ENCODE data around the gene ARHGAP15. TPM values are rescaled to one million over a fixed set of nuclear protein-coding genes. Genes with fewer than 3 reads are reported as not detected.

The ARHGAP15 gene
- total RNA-seq, 1 donor from 2014 or later = 54.1 TPM

- Mint-ChIP-seq H3K36me3 (ENCODE audit: low read depth) (peaks cover 42% of the 10 kb centered on the region), H3K4me1 (ENCODE audit: low read depth) (peaks cover 45% of the 10 kb centered on the region), H3K9me3 (peaks cover 13% of the 10 kb centered on the region), H3K4me3 (ENCODE audit: low read depth) (no peak overlapping the region), H3K27me3 (ENCODE audit: low read depth) (no peaks in the 10 kb centered on the region), H3K27ac (peak overlapping the region; percentile 81)
- intact Hi-C loops (cut with micrococcal nuclease) = loop anchor here (2.0 kb wide), 1 partner anchor 18 kb away; no protein-coding TSS in a partner anchor
- DNase-seq (ENCODE audit: low spot score) = no peak
Measured at GRCh38 chr2:143263066-143263625, 133.9 kb downstream of the ARHGAP15 start.

GRCh38 chr2:143264851-143265250 lies 135.6 kb downstream of the ARHGAP15 start:
- no peak overlapping the region for H3K27ac Mint-ChIP-seq
- no peak overlapping the region for H3K4me3 Mint-ChIP-seq (ENCODE audit: low read depth)
- H3K27me3 Mint-ChIP-seq (ENCODE audit: low read depth) = no peaks in the 10 kb centered on the region
- H3K9me3 Mint-ChIP-seq = peaks cover 13% of the 10 kb centered on the region
- intact Hi-C loops (cut with micrococcal nuclease) = no loop called here
- no peak for DNase-seq (ENCODE audit: low spot score)
- H3K36me3 Mint-ChIP-seq (ENCODE audit: low read depth) = peaks cover 46% of the 10 kb centered on the region
- H3K4me1 Mint-ChIP-seq (ENCODE audit: low read depth) = peaks cover 30% of the 10 kb centered on the region

- Mint-ChIP-seq H3K27ac (no peak overlapping the region), H3K4me1 (ENCODE audit: low read depth) (peaks cover 37% of the 10 kb centered on the region), H3K27me3 (ENCODE audit: low read depth) (no peaks in the 10 kb centered on the region), H3K36me3 (ENCODE audit: low read depth) (peaks cover 17% of the 10 kb centered on the region), H3K4me3 (ENCODE audit: low read depth) (no peak overlapping the region), H3K9me3 (no peaks in the 10 kb centered on the region)
- no peak for DNase-seq (ENCODE audit: low spot score)
- intact Hi-C loops (cut with micrococcal nuclease) = loop anchor here (2.0 kb wide), 1 partner anchor 17 kb away; no protein-coding TSS in a partner anchor
Measured at GRCh38 chr2:143279672-143280071, 150.5 kb downstream of the ARHGAP15 start.

- H3K36me3 Mint-ChIP-seq (ENCODE audit: low read depth) = peaks cover 17% of the 10 kb centered on the region
- peaks cover 36% of the 10 kb centered on the region for H3K4me1 Mint-ChIP-seq (ENCODE audit: low read depth)
- no peaks in the 10 kb centered on the region for H3K9me3 Mint-ChIP-seq
- intact Hi-C loops (cut with micrococcal nuclease) = loop anchor here (2.0 kb wide), 1 partner anchor 17 kb away; no protein-coding TSS in a partner anchor
- no peak for DNase-seq (ENCODE audit: low spot score)
- no peak overlapping the region for H3K27ac Mint-ChIP-seq
- H3K4me3 Mint-ChIP-seq (ENCODE audit: low read depth) = no peak overlapping the region
- no peaks in the 10 kb centered on the region for H3K27me3 Mint-ChIP-seq (ENCODE audit: low read depth)
Measured at GRCh38 chr2:143280097-143280757, 151.0 kb downstream of the ARHGAP15 start.

DNA sequence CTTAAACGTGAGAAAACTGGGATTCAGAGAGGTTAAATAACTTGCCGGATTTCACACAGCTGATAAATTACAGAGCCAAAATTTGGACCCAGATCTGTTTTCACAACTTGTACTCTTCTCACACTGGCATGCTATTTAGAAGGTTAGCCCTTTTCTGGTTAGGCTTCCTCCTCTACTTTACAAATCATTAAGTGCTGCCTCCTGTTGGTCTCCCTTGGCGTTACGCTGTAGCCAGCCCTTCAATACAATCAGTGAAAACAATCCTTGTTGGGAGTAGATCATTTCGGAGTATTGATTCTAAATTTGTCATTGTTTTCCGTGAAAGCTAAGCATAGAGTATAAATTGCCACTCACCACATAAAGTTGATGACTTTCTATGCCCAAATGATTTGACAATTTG lies 153.5 kb downstream of the ARHGAP15 start:
- no peak overlapping the region for H3K4me3 Mint-ChIP-seq (ENCODE audit: low read depth)
- H3K4me1 Mint-ChIP-seq (ENCODE audit: low read depth) = peaks cover 20% of the 10 kb centered on the region
- H3K36me3 Mint-ChIP-seq (ENCODE audit: low read depth) = peaks cover 13% of the 10 kb centered on the region
- H3K27me3 Mint-ChIP-seq (ENCODE audit: low read depth) = no peaks in the 10 kb centered on the region
- no peak for DNase-seq (ENCODE audit: low spot score)
- H3K27ac Mint-ChIP-seq = no peak overlapping the region
- intact Hi-C loops (cut with micrococcal nuclease) = loop anchor here (2.0 kb wide), 1 partner anchor 248 kb away; no protein-coding TSS in a partner anchor
- H3K9me3 Mint-ChIP-seq = no peaks in the 10 kb centered on the region

- Mint-ChIP-seq H3K27ac (no peak overlapping the region), H3K36me3 (ENCODE audit: low read depth) (peaks cover 13% of the 10 kb centered on the region), H3K9me3 (no peaks in the 10 kb centered on the region), H3K4me1 (ENCODE audit: low read depth) (peaks cover 17% of the 10 kb centered on the region), H3K4me3 (ENCODE audit: low read depth) (no peak overlapping the region), H3K27me3 (ENCODE audit: low read depth) (no peaks in the 10 kb centered on the region)
- DNase-seq (ENCODE audit: low spot score) = no peak
- intact Hi-C loops (cut with micrococcal nuclease) = no loop called here
Measured at GRCh38 chr2:143284087-143284675, 155.0 kb downstream of the ARHGAP15 start.

DNA sequence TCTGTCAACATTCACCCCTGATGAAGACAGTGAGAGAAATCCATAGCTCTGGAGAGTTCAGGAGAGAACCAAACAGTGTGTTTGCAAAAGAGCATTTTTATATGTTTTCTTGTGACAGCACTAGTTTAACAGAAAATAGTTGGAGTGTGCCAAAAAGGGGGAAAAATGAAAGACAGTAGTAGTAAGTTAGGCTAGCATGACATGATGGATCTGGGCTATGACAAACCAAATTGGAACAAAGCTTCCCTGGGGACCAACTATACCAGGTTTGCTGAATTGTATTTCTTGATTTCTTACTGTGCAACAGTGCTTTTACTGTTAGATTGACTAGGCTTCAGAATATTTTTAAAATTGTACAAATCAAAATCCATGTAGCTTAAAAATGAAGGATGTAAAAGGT lies 159.8 kb downstream of the ARHGAP15 start:
- Mint-ChIP-seq H3K36me3 (ENCODE audit: low read depth) (peaks cover 6% of the 10 kb centered on the region), H3K4me3 (ENCODE audit: low read depth) (no peak overlapping the region), H3K4me1 (ENCODE audit: low read depth) (peaks cover 4% of the 10 kb centered on the region), H3K27ac (no peak overlapping the region), H3K9me3 (no peaks in the 10 kb centered on the region), H3K27me3 (ENCODE audit: low read depth) (no peaks in the 10 kb centered on the region)
- intact Hi-C loops (cut with micrococcal nuclease) = no loop called here
- DNase-seq (ENCODE audit: low spot score) = no peak

DNA sequence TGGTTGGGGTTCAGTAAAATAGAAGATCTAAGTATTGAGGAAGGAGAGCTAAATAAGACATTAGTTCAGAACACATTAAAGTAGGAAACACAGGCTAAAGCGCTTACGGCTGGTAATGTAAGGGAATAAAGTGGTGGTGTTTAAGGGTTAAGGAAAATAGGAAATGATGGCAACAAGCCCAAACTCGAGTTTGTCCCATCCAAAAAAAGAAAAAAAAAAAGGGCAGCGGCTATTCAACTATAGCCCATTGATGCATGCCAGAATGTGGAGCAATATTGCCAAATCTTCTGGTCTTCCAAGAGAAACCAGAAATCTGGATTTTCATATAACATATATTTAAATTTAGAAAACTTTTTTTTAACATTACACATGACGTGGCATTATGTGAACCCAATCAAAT lies 161.0 kb downstream of the ARHGAP15 start:
- Mint-ChIP-seq H3K36me3 (ENCODE audit: low read depth) (peaks cover 8% of the 10 kb centered on the region), H3K4me1 (ENCODE audit: low read depth) (peaks cover 4% of the 10 kb centered on the region), H3K27ac (no peak overlapping the region), H3K27me3 (ENCODE audit: low read depth) (no peaks in the 10 kb centered on the region), H3K4me3 (ENCODE audit: low read depth) (no peak overlapping the region), H3K9me3 (no peaks in the 10 kb centered on the region)
- DNase-seq (ENCODE audit: low spot score) = no peak
- intact Hi-C loops (cut with micrococcal nuclease) = no loop called here

DNA sequence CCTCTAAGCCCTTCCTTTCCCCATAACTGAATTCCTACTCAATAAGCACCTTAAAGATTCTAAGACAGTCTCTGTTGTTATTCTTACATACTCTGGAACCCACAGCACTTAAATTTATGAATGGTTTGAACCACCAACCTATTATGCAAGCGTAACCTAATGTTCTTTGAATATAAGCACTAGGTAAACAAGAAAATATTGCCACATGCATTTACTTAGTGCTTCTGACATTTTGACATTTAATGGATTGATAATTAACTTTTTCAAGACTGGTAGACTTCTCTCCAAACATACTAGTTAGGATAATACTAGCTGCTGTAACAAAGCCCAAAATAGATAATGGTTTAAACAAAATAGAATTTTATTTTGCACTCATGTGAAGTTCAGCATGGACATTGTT lies 164.8 kb downstream of the ARHGAP15 start:
- Mint-ChIP-seq H3K36me3 (ENCODE audit: low read depth) (peaks cover 20% of the 10 kb centered on the region), H3K9me3 (no peaks in the 10 kb centered on the region), H3K4me3 (ENCODE audit: low read depth) (no peak overlapping the region), H3K27ac (no peak overlapping the region), H3K4me1 (ENCODE audit: low read depth) (peaks cover 17% of the 10 kb centered on the region), H3K27me3 (ENCODE audit: low read depth) (no peaks in the 10 kb centered on the region)
- DNase-seq (ENCODE audit: low spot score) = no peak
- intact Hi-C loops (cut with micrococcal nuclease) = no loop called here

DNA sequence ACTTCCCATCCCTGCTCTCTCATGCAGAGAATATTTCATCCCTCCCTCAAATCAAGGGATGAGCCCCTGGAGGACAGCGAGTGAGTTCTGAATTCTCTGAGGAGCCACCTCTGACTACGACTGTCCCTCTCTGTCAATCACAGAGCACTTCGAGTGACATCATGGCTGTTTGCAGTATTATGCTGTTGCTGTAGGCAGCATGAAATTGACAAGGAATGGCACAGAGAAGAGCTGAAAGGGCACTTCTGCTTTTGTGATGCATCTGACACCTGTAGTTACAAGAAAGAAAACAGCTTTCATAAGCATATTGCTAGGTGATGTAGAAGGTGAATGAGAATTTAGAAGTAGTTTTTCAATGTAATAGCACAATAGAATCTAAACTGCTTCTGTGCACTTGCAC lies 166.9 kb downstream of the ARHGAP15 start:
- intact Hi-C loops (cut with micrococcal nuclease) = no loop called here
- Mint-ChIP-seq H3K36me3 (ENCODE audit: low read depth) (peaks cover 21% of the 10 kb centered on the region), H3K4me3 (ENCODE audit: low read depth) (no peak overlapping the region), H3K27me3 (ENCODE audit: low read depth) (no peaks in the 10 kb centered on the region), H3K27ac (no peak overlapping the region), H3K9me3 (no peaks in the 10 kb centered on the region), H3K4me1 (ENCODE audit: low read depth) (peaks cover 15% of the 10 kb centered on the region)
- no peak for DNase-seq (ENCODE audit: low spot score)

DNA sequence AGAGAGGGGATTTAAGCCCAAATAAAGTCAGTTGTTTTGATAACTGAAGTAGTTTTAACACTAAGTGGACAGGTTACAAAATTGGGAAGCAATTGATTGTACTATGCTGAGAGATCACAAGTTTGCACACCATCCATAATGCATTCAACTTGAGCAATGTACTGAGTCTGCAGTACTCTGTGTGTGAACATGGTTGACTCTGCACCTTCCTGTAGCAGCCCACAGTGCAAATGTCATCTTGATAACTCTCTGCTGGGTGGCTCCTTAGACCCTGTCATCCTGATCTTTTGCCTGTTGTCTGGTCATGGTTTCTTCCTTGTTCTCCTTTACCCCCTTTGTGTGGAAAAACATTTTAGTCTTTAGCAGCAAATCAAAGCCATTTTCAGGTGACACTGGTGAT lies 168.0 kb downstream of the ARHGAP15 start:
- no peak overlapping the region for H3K4me3 Mint-ChIP-seq (ENCODE audit: low read depth)
- no peak for DNase-seq (ENCODE audit: low spot score)
- no peaks in the 10 kb centered on the region for H3K9me3 Mint-ChIP-seq
- peaks cover 15% of the 10 kb centered on the region for H3K4me1 Mint-ChIP-seq (ENCODE audit: low read depth)
- H3K27ac Mint-ChIP-seq = peak overlapping the region; percentile 5
- H3K36me3 Mint-ChIP-seq (ENCODE audit: low read depth) = peaks cover 25% of the 10 kb centered on the region
- no peaks in the 10 kb centered on the region for H3K27me3 Mint-ChIP-seq (ENCODE audit: low read depth)
- intact Hi-C loops (cut with micrococcal nuclease) = no loop called here

GRCh38 chr2:143300536-143300935 lies 171.3 kb downstream of the ARHGAP15 start:
- Mint-ChIP-seq H3K27me3 (ENCODE audit: low read depth) (no peaks in the 10 kb centered on the region), H3K36me3 (ENCODE audit: low read depth) (peaks cover 40% of the 10 kb centered on the region), H3K27ac (no peak overlapping the region), H3K4me3 (ENCODE audit: low read depth) (no peak overlapping the region), H3K4me1 (ENCODE audit: low read depth) (peaks cover 14% of the 10 kb centered on the region), H3K9me3 (no peaks in the 10 kb centered on the region)
- DNase-seq (ENCODE audit: low spot score) = no peak
- intact Hi-C loops (cut with micrococcal nuclease) = no loop called here

DNA sequence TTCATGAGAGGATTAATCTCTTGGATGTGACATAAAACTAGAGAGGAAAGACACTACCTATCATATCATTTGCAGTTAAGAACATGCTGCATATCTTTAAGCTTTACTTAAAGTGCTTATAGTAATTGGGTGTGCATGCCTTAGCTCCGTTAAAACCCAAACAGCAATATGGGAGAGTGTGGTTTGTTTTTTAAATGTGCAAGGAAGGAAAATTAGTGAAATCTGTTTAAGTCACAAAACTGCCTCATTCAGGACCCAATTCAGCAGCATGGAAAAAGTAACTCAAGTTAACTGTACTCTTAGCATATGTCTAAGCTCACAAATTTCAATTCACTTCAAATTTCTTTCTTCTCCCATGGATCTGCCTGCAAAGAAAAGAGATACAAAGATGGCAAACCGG lies 182.2 kb downstream of the ARHGAP15 start:
- Mint-ChIP-seq H3K27me3 (ENCODE audit: low read depth) (no peaks in the 10 kb centered on the region), H3K36me3 (ENCODE audit: low read depth) (no peaks in the 10 kb centered on the region), H3K4me1 (ENCODE audit: low read depth) (peaks cover 2% of the 10 kb centered on the region), H3K4me3 (ENCODE audit: low read depth) (no peak overlapping the region), H3K27ac (no peak overlapping the region), H3K9me3 (no peaks in the 10 kb centered on the region)
- no peak for DNase-seq (ENCODE audit: low spot score)
- intact Hi-C loops (cut with micrococcal nuclease) = no loop called here

Measured in activated T-helper 2 cell treated with anti-CD3 and anti-CD28 coated beads, Interferon-gamma antibody, Interleukin-2, Interleukin-4, amounts not matched to agents 10 μg/mL and 5 μg/mL and 100 μg/mL, durations not matched to agents 14 hours and 24 hours and 36 hours (primary cell).